Measurements from ENCODE around the gene METTL26.
A peak's percentile ranks its signal among the peaks of the same experiment; 100 is the strongest.

Gene METTL26

GRCh38 chr16:632486-633335 is 3.4 kb downstream of the METTL26 start:
- Histone ChIP-seq H3K9me3 (no peaks in the 10 kb centered on the region), H4K20me1 (peaks cover 51% of the 10 kb centered on the region), H3K4me1 (peaks cover 44% of the 10 kb centered on the region), H3K36me3 (peaks cover 46% of the 10 kb centered on the region), H3K27me3 (no peaks in the 10 kb centered on the region), H3K4me2 (no peak overlapping the region), H3K4me3 (no peak overlapping the region), H3K27ac (no peak overlapping the region), H3K9ac (no peak overlapping the region)
- no peak for TF ChIP-seq Cebpa-rat (IDR thresholded peaks at IDR 0.05)

GRCh38 chr16:631808-632358 is 4.2 kb downstream of the METTL26 start:
- Histone ChIP-seq H3K4me3 (no peak overlapping the region), H3K27ac (no peak overlapping the region), H3K27me3 (no peaks in the 10 kb centered on the region), H3K4me2 (no peak overlapping the region), H3K9me3 (no peaks in the 10 kb centered on the region), H3K9ac (no peak overlapping the region), H3K36me3 (peaks cover 54% of the 10 kb centered on the region), H3K4me1 (peaks cover 38% of the 10 kb centered on the region), H4K20me1 (peaks cover 59% of the 10 kb centered on the region)
- no peak for TF ChIP-seq Cebpa-rat (IDR thresholded peaks at IDR 0.05)

GRCh38 chr16:630815-631405 is 5.2 kb downstream of the METTL26 start, which contains the start of gene WFIKKN1:
Gene WFIKKN1, plus strand, starts transcription at chr16:630985. Its CDS starts 269 bp downstream, at chr16:631254.
- no peaks in the 10 kb centered on the region for H3K27me3 ChIP-seq
- no peak for TF ChIP-seq Cebpa-rat (IDR thresholded peaks at IDR 0.05)
- peak within 1 kb of the TSS; percentile 66 for H3K4me2 ChIP-seq
- no peaks in the 10 kb centered on the region for H3K9me3 ChIP-seq
- H4K20me1 ChIP-seq, result peaks cover 64% of the 10 kb centered on the region
- H3K36me3 ChIP-seq, result peaks cover 64% of the 10 kb centered on the region
- 0 out of 2 replicates have a peak within 1 kb of the TSS, but pooled peaks have one; percentile 26 for H3K27ac ChIP-seq
- H3K4me3 ChIP-seq, result no peak within 1 kb of the TSS
- peaks cover 38% of the 10 kb centered on the region for H3K4me1 ChIP-seq
- peak within 1 kb of the TSS; percentile 34; the same call in 1 of the 2 replicates for H3K9ac ChIP-seq

- Histone ChIP-seq H3K27ac (0 out of 2 replicates have a peak overlapping the region, but pooled peaks have one; percentile 26), H3K27me3 (no peaks in the 10 kb centered on the region), H3K36me3 (peaks cover 70% of the 10 kb centered on the region), H3K9me3 (no peaks in the 10 kb centered on the region), H3K4me1 (peaks cover 38% of the 10 kb centered on the region), H3K4me3 (no peak overlapping the region), H3K9ac (peak overlapping the region; percentile 34; the same call in 1 of the 2 replicates), H4K20me1 (peaks cover 68% of the 10 kb centered on the region), H3K4me2 (peak overlapping the region; percentile 66)
- no peak for TF ChIP-seq Cebpa-rat (IDR thresholded peaks at IDR 0.05)
Measured at GRCh38 chr16:630249-630814, 5.8 kb downstream of the METTL26 start.

- Histone ChIP-seq H3K4me3 (no peak overlapping the region), H3K9me3 (no peaks in the 10 kb centered on the region), H3K4me1 (peaks cover 38% of the 10 kb centered on the region), H3K36me3 (peaks cover 71% of the 10 kb centered on the region), H3K27me3 (no peaks in the 10 kb centered on the region), H4K20me1 (peaks cover 68% of the 10 kb centered on the region), H3K27ac (no peak overlapping the region), H3K9ac (peak overlapping the region; percentile 34; the same call in 1 of the 2 replicates), H3K4me2 (peak overlapping the region; percentile 66; the same call in 1 of the 2 replicates)
- no peak for TF ChIP-seq Cebpa-rat (IDR thresholded peaks at IDR 0.05)
Measured at GRCh38 chr16:629833-630248, 6.3 kb downstream of the METTL26 start.

GRCh38 chr16:629185-629832 is 6.8 kb downstream of the METTL26 start:
- no peak overlapping the region for H3K9ac ChIP-seq

GRCh38 chr16:628321-629061 is 7.6 kb downstream of the METTL26 start:
- no peak for TF ChIP-seq Cebpa-rat (IDR thresholded peaks at IDR 0.05)

More at GRCh38 chr16:629185-629832, 6.8 kb downstream of the METTL26 start:
- Histone ChIP-seq H3K4me1 (peaks cover 38% of the 10 kb centered on the region), H3K9me3 (no peaks in the 10 kb centered on the region), H3K4me3 (no peak overlapping the region), H3K36me3 (peaks cover 65% of the 10 kb centered on the region), H3K27ac (no peak overlapping the region), H3K27me3 (no peaks in the 10 kb centered on the region), H4K20me1 (peaks cover 68% of the 10 kb centered on the region), H3K4me2 (no peak overlapping the region)
- no peak for TF ChIP-seq Cebpa-rat (IDR thresholded peaks at IDR 0.05)

GRCh38 chr16:627454-628239 is 8.5 kb downstream of the METTL26 start:
- Histone ChIP-seq H3K4me3 (no peak overlapping the region), H3K4me2 (no peak overlapping the region), H4K20me1 (peaks cover 68% of the 10 kb centered on the region), H3K9ac (no peak overlapping the region), H3K9me3 (no peaks in the 10 kb centered on the region), H3K36me3 (peaks cover 49% of the 10 kb centered on the region), H3K27ac (no peak overlapping the region), H3K4me1 (peaks cover 45% of the 10 kb centered on the region), H3K27me3 (no peaks in the 10 kb centered on the region)
- TF ChIP-seq Cebpa-rat (IDR thresholded peaks at IDR 0.05), result no peak

More at GRCh38 chr16:628321-629061, 7.6 kb downstream of the METTL26 start:
- Histone ChIP-seq H3K9me3 (no peaks in the 10 kb centered on the region), H3K4me1 (peaks cover 44% of the 10 kb centered on the region), H4K20me1 (peaks cover 68% of the 10 kb centered on the region), H3K4me3 (no peak overlapping the region), H3K9ac (no peak overlapping the region), H3K27me3 (no peaks in the 10 kb centered on the region), H3K36me3 (peaks cover 57% of the 10 kb centered on the region), H3K27ac (no peak overlapping the region), H3K4me2 (no peak overlapping the region)
